ENCODE measurements around the gene NDUFB10. TPM values are rescaled to one million over a fixed set of nuclear protein-coding genes. Genes with fewer than 3 reads are reported as not detected.
"Not testable (repeated sequence)": the region's sequence is repeated elsewhere in the genome, so short reads cannot be mapped to it uniquely, and the experiment has no call there.

NDUFB10 gene
- total RNA-seq, 4 donors from 2014 or later, result 214 to 400 (median 243) TPM

GRCh38 chr16:1933097-1933661 lies 26.2 kb upstream of the NDUFB10 start:
- H3K4me3 ChIP-seq, result no peak overlapping the region
- H3K4me1 ChIP-seq, result peaks cover 0 to 16% (median 7%) of the 10 kb centered on the region in 3 donors
- H3K27me3 ChIP-seq, result peaks cover 24% of the 10 kb centered on the region
- WGBS, 2 donors (ENCODE audit: low coverage in 1 of 2), result no CpG with 5 or more reads among the region's 23 CpGs
- peaks cover 0 to 17% of the 10 kb centered on the region in 2 donors for H3K36me3 ChIP-seq
- H3K27ac ChIP-seq, result no peak overlapping the region
- no peak for TF ChIP-seq POLR2AphosphoS5 (IDR thresholded peaks at IDR 0.05)
- H3K9me3 ChIP-seq, result no peaks in the 10 kb centered on the region
- ATAC-seq, result no peak

- ATAC-seq, result no peak
- WGBS, 2 donors (ENCODE audit: low coverage in 1 of 2), result 90 to 91% methylated on average over 3 to 10 of the region's 11 CpGs
These were observed 22.3 kb upstream of the NDUFB10 start for GRCh38 chr16:1936945-1937479.

GRCh38 chr16:1938316-1938715 lies 21.0 kb upstream of the NDUFB10 start:
- TF ChIP-seq POLR2A (IDR thresholded peaks at IDR 0.05) (no peak), POLR2AphosphoS5 (IDR thresholded peaks at IDR 0.05) (no peak), CTCF (IDR thresholded peaks at IDR 0.05) (no peak), EP300 (IDR thresholded peaks at IDR 0.05) (no peak)
- no peak for ATAC-seq
- 90 to 100% methylated on average over 1 to 4 of the region's 10 CpGs for WGBS, 2 donors (ENCODE audit: low coverage in 1 of 2)
- Histone ChIP-seq H3K4me3 (no peak overlapping the region), H3K36me3 (peaks cover 0 to 49% of the 10 kb centered on the region in 2 donors), H3K27me3 (peaks cover 2% of the 10 kb centered on the region), H3K9me3 (no peaks in the 10 kb centered on the region), H3K4me1 (peaks cover 2 to 25% (median 11%) of the 10 kb centered on the region in 3 donors), H3K27ac (no peak overlapping the region)

More at GRCh38 chr16:1936945-1937479, 22.3 kb upstream of the NDUFB10 start:
- H3K4me1 ChIP-seq, result peaks cover 2 to 19% (median 5%) of the 10 kb centered on the region in 3 donors
- H3K36me3 ChIP-seq, result peaks cover 0 to 49% of the 10 kb centered on the region in 2 donors
- H3K27ac ChIP-seq, result no peak overlapping the region
- H3K27me3 ChIP-seq, result peaks cover 15% of the 10 kb centered on the region
- TF ChIP-seq EP300 (IDR thresholded peaks at IDR 0.05) (no peak), CTCF (IDR thresholded peaks at IDR 0.05) (no peak), POLR2AphosphoS5 (IDR thresholded peaks at IDR 0.05) (no peak), POLR2A (IDR thresholded peaks at IDR 0.05) (no peak)
- no peaks in the 10 kb centered on the region for H3K9me3 ChIP-seq
- H3K4me3 ChIP-seq, result no peak overlapping the region

GRCh38 chr16:1938910-1939309 lies 20.4 kb upstream of the NDUFB10 start:
- H3K9me3 ChIP-seq, result no peaks in the 10 kb centered on the region
- H3K4me1 ChIP-seq, result peaks cover 2 to 31% (median 11%) of the 10 kb centered on the region in 3 donors
- no peak overlapping the region for H3K27ac ChIP-seq
- no peak for ATAC-seq
- no peak overlapping the region for H3K4me3 ChIP-seq
- H3K36me3 ChIP-seq, result peaks cover 0 to 49% of the 10 kb centered on the region in 2 donors
- H3K27me3 ChIP-seq, result no peaks in the 10 kb centered on the region
- no peak for TF ChIP-seq CTCF (IDR thresholded peaks at IDR 0.05)
- no peak for TF ChIP-seq POLR2AphosphoS5 (IDR thresholded peaks at IDR 0.05)
- no peak for TF ChIP-seq EP300 (IDR thresholded peaks at IDR 0.05)
- TF ChIP-seq POLR2A (IDR thresholded peaks at IDR 0.05), result no peak
- 74 to 96% methylated on average over 3 to 4 of the region's 17 CpGs for WGBS, 2 donors (ENCODE audit: low coverage in 1 of 2)

- Histone ChIP-seq H3K36me3 (peaks cover 0 to 49% of the 10 kb centered on the region in 2 donors), H3K4me1 (peaks cover 2 to 34% (median 11%) of the 10 kb centered on the region in 3 donors)
- not testable (repeated sequence) for H3K4me3 ChIP-seq, ATAC-seq, H3K27me3 ChIP-seq, H3K27ac ChIP-seq, H3K9me3 ChIP-seq
- WGBS, 2 donors (ENCODE audit: low coverage in 1 of 2), result 83 to 93% methylated on average over 3 to 7 of the region's 8 CpGs
These were observed 19.5 kb upstream of the NDUFB10 start for GRCh38 chr16:1939833-1940232.
